NCI-H1417 (cell line): Measurements from ENCODE around the gene FBXO39.
"Not testable (repeated sequence)": the region's sequence is repeated elsewhere in the genome, so short reads cannot be mapped to it uniquely, and the experiment has no call there.

Experiments used
- DNase-seq, 3 experiments: peaks; one replicate each; lab custom pipeline; 2025; lab: John Stamatoyannopoulos, UW

The FBXO39 gene

GRCh38 chr17:6789146-6789545 lies 13.1 kb downstream of the FBXO39 start:
- DNase-seq: no peak

GRCh38 chr17:6793748-6794493 lies 17.9 kb downstream of the FBXO39 start:
- no peak for DNase-seq

GRCh38 chr17:6796017-6796886 lies 20.2 kb downstream of the FBXO39 start:
- no peak for DNase-seq

GRCh38 chr17:6796887-6797490 lies 21.0 kb downstream of the FBXO39 start:
- DNase-seq: no peak

GRCh38 chr17:6797718-6798351 lies 21.8 kb downstream of the FBXO39 start:
- no peak for DNase-seq

- DNase-seq: no peak
Observed at GRCh38 chr17:6799738-6800137, 23.7 kb downstream of the FBXO39 start.

GRCh38 chr17:6800422-6801027 lies 24.5 kb downstream of the FBXO39 start:
- DNase-seq: no peak

GRCh38 chr17:6811510-6811909 lies 35.5 kb downstream of the FBXO39 start:
- no peak for DNase-seq

- DNase-seq: no peak
Observed at GRCh38 chr17:6812295-6812694, 36.3 kb downstream of the FBXO39 start.

GRCh38 chr17:6815775-6816174 lies 39.8 kb downstream of the FBXO39 start:
- no peak for DNase-seq

GRCh38 chr17:6816368-6816767 lies 40.4 kb downstream of the FBXO39 start:
- not testable (repeated sequence) for DNase-seq

- DNase-seq: no peak
Observed at GRCh38 chr17:6818938-6819337, 42.9 kb downstream of the FBXO39 start.

- DNase-seq: no peak
Observed at GRCh38 chr17:6823011-6823442, 47.0 kb downstream of the FBXO39 start.

GRCh38 chr17:6830383-6830986 lies 54.5 kb downstream of the FBXO39 start:
- DNase-seq: no peak

GRCh38 chr17:6831661-6832263 lies 55.7 kb downstream of the FBXO39 start, which contains the start of gene TEKT1:
Gene TEKT1, minus strand, starts transcription at chr17:6831729. Its CDS starts 1,353 bp downstream, at chr17:6830376.
- peak; percentile 1 to 89 (median 67) for DNase-seq
